HG03095 (cell line): ENCODE results near the gene PDE4DIP.
"Not testable (repeated sequence)": the region's sequence is repeated elsewhere in the genome, so short reads cannot be mapped to it uniquely, and the experiment has no call there.

Source experiments
- ATAC-seq: cut with Tn5 transposase; IDR thresholded peaks from one replicate; pipeline ENCODE4 v1.9.1; 2021; ENCODE audit warnings: moderate library complexity; ENCODE audit not compliant: unreplicated experiment

PDE4DIP gene

GRCh38 chr1:148918836-148919447 is 74.7 kb downstream of the PDE4DIP start:
- not testable (repeated sequence) for ATAC-seq

DNA sequence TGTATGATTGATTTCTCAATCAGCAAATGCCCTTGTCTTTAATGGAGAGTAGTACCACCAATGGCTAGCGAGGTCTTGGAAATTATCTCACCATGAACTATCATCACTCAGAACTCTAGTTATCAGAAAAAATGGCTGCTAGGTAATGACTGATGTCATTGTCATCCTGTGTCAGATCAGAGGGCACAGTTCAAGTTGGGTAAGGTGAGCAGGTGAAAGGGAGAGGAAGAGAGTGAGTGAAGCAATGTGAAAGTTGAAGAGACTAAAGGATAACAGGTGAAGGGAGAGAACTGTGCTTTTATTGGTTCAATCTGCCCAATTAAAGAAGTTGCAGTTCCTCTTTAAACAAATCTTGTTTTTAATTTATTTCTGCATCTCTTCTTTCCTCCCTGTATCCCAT is 76.8 kb downstream of the PDE4DIP start:
- ATAC-seq: not testable (repeated sequence)

DNA sequence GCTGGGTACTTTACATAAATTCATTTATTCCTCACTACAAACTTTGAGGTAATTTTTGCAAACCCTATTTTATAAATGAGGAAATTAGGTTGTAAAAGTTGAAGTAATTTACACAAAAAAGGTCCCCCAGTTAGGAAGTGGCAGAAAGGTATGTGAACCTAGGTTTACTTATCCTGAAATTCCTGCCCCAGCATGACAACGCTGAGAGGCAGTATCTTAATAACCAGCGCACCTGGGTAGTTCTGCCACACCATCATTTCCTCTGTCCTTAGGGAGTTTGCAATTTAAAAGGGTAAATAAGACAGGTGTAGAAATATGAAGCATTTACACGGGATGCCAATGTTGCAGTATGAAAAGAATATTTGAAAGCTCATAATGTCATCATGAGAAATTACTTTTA is 79.6 kb downstream of the PDE4DIP start:
- ATAC-seq: not testable (repeated sequence)

DNA sequence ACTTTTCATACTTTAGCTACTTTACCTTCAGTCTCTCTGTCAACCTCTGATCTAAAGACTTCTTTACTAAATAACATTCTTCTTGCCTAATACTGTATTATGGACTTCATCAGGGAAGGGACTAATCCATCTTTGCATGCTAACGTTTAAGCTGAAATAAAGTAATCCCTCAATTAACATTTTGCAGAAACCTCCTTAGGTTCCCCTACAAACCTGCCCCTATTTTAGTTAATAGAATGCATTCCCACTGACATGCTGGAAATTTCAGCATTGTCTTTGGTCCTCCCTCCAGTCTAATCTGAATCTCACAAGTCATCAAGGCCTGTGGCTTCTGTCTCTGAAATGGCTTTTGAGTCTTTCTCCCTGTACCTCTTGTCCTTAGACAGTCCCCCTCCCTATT is 83.4 kb downstream of the PDE4DIP start:
- ATAC-seq: not testable (repeated sequence)

- not testable (repeated sequence) for ATAC-seq
Measured at GRCh38 chr1:148929253-148929652, 85.0 kb downstream of the PDE4DIP start.

GRCh38 chr1:148935381-148936002 is 91.3 kb downstream of the PDE4DIP start:
- not testable (repeated sequence) for ATAC-seq

- not testable (repeated sequence) for ATAC-seq
Measured at GRCh38 chr1:148942906-148943305, 98.7 kb downstream of the PDE4DIP start.

- not testable (repeated sequence) for ATAC-seq
Measured at GRCh38 chr1:148945130-148945529, 100.9 kb downstream of the PDE4DIP start.

DNA sequence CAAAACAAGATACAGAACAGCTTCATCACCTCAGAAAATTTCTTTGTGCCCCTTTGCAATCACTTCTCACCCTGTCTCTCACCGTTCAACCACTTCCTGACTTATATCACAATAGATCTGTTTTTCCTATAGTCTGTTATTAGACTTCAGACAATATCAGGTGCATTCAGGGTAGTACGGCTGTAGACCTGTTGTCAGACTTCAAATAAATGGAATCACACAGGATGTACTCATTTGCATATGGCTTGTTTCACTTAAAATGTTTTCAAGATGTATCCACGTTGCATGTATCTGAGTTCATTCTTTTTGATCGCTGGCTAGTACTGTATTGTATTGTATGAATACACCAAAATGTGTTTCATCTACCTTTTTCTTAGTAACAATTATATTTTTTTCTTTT is 104.5 kb downstream of the PDE4DIP start:
- not testable (repeated sequence) for ATAC-seq

- peak; percentile 64 for ATAC-seq
Measured at GRCh38 chr1:148951336-148952227, 107.4 kb downstream of the PDE4DIP start.

DNA sequence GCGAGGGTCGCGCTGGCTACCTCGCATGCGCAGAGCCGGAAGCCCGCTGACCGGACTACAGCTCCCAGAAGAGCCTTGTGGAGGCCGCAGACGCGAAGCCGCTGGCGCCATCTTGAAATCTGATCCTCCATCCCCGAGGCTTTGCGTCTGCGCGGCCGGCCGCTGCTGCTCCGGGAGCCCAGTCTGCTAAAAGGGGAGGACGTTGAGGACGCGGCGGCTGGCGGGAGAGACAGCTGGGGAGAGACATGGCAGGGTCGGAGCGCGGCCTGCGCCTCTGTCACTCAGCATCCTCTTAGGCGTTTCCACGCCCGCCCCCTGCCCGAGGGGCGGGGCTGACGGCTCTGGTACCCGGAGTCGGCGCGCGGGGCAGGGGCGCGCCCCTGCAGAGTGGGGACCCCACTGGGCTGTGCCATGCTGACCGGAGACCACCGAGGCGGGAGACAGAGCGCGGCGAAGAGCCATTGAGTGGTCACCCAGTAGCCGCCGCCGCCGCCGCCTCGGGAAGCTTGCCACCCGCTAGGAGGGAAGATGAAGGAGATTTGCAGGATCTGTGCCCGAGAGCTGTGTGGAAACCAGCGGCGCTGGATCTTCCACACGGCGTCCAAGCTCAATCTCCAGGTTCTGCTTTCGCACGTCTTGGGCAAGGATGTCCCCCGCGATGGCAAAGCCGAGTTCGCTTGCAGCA is 108.2 kb downstream of the PDE4DIP start:
- ATAC-seq: peak; percentile 52

- peak; percentile 7 for ATAC-seq
Measured at GRCh38 chr1:148952938-148953616, 108.8 kb downstream of the PDE4DIP start.

DNA sequence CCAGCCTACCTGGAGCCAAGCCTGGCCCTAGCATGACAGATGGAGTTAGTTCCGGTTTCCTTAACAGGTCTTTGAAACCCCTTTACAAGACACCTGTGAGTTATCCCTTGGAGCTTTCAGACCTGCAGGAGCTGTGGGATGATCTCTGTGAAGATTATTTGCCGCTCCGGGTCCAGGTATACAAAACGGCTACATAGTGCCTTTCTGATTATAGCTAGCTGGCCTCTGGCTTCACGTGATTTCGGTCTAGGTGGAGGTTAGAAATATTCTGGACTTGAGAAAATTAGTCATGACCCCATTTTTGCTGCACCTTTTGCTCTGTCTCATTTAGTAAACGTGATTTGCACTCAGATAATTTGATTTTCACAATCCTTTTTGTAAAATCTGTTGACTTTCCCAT is 109.5 kb downstream of the PDE4DIP start:
- not testable (repeated sequence) for ATAC-seq

- not testable (repeated sequence) for ATAC-seq
Measured at GRCh38 chr1:148958343-148958742, 114.1 kb downstream of the PDE4DIP start.

GRCh38 chr1:148960212-148961000 is 116.2 kb downstream of the PDE4DIP start:
- ATAC-seq: not testable (repeated sequence)

DNA sequence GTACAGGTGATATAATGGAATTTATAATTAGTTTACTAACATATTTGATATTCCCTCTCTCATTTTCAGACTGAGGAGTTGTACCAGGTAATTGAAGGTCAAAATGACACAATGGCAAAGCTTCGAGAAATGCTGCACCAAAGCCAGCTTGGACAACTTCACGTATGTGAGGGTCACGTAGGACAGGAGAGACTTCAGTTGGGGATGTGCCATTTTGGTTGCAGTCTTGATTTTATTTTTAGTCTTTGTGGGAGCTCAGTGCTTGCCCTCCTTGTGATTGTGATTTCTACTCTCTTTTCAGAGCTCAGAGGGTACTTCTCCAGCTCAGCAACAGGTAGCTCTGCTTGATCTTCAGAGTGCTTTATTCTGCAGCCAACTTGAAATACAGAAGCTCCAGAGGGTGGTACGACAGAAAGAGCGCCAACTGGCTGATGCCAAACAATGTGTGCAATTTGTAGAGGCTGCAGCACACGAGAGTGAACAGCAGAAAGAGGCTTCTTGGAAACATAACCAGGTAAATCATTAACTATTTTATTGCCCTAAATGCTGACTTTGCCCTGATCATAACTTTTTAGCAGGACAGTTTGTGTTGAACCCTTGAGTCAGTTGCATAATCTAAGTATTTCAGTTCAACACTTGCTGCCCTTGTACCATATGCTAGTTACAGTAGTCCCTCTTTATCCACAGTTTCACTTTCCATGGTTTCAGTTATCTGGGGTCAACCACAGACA is 118.1 kb downstream of the PDE4DIP start:
- not testable (repeated sequence) for ATAC-seq

- not testable (repeated sequence) for ATAC-seq
Measured at GRCh38 chr1:148966084-148966483, 121.9 kb downstream of the PDE4DIP start.

GRCh38 chr1:148967580-148967979 is 123.4 kb downstream of the PDE4DIP start:
- ATAC-seq: not testable (repeated sequence)

DNA sequence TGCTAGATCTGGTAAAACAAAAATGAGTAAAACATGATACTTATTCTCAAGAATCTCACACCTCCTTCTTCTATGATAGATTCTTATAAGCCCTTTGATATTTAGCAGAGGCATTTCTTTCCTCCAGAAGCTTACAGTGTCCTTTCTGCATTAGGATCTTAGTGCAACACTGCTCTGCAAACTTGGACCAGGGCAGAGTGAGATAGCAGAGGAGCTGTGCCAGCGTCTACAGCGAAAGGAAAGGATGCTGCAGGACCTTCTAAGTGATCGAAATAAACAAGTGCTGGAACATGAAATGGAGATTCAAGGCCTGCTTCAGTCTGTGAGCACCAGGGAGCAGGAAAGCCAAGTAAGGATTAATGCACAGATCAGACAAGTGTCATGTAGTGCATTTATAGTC is 124.5 kb downstream of the PDE4DIP start:
- ATAC-seq: not testable (repeated sequence)
